ENCODE data around the gene SPOCK3.
"Not testable (repeated sequence)": the region's sequence is repeated elsewhere in the genome, so short reads cannot be mapped to it uniquely, and the experiment has no call there.

SPOCK3 gene

GRCh38 chr4:166823126-166823525 lies 411.2 kb downstream of the SPOCK3 start:
- no peak for DNase-seq (ENCODE audit: low spot score)

- no peak for DNase-seq (ENCODE audit: low spot score)
These were observed 411.9 kb downstream of the SPOCK3 start for GRCh38 chr4:166822386-166822785.

- peak; percentile 23 for DNase-seq (ENCODE audit: low spot score)
These were observed 417.4 kb downstream of the SPOCK3 start for GRCh38 chr4:166816890-166817289.

GRCh38 chr4:166808380-166808779 lies 425.9 kb downstream of the SPOCK3 start:
- DNase-seq (ENCODE audit: low spot score), result no peak

GRCh38 chr4:166802346-166802745 lies 431.9 kb downstream of the SPOCK3 start:
- DNase-seq (ENCODE audit: low spot score), result no peak

GRCh38 chr4:166798126-166798525 lies 436.2 kb downstream of the SPOCK3 start:
- DNase-seq (ENCODE audit: low spot score), result no peak

- no peak for DNase-seq (ENCODE audit: low spot score)
These were observed 456.5 kb downstream of the SPOCK3 start for GRCh38 chr4:166777760-166778159.

- DNase-seq (ENCODE audit: low spot score), result no peak
These were observed 471.3 kb downstream of the SPOCK3 start for GRCh38 chr4:166763018-166763417.

GRCh38 chr4:166741742-166742141 lies 492.6 kb downstream of the SPOCK3 start:
- no peak for DNase-seq (ENCODE audit: low spot score)

- DNase-seq (ENCODE audit: low spot score), result not testable (repeated sequence)
These were observed 495.1 kb downstream of the SPOCK3 start for GRCh38 chr4:166739215-166739614.

- DNase-seq (ENCODE audit: low spot score), result no peak
These were observed 496.9 kb downstream of the SPOCK3 start for GRCh38 chr4:166737430-166737829.

- no peak for DNase-seq (ENCODE audit: low spot score)
These were observed 498.7 kb downstream of the SPOCK3 start for GRCh38 chr4:166735553-166735952.

GRCh38 chr4:166734797-166735196 lies 499.5 kb downstream of the SPOCK3 start:
- DNase-seq (ENCODE audit: low spot score), result no peak

GRCh38 chr4:166733686-166734085 lies 500.6 kb downstream of the SPOCK3 start:
- DNase-seq (ENCODE audit: low spot score), result no peak

GRCh38 chr4:166726832-166727231 lies 507.5 kb downstream of the SPOCK3 start:
- no peak for DNase-seq (ENCODE audit: low spot score)

GRCh38 chr4:166724369-166724768 lies 509.9 kb downstream of the SPOCK3 start:
- DNase-seq (ENCODE audit: low spot score), result peak; percentile 2

GRCh38 chr4:166723532-166724140 lies 510.7 kb downstream of the SPOCK3 start:
- DNase-seq (ENCODE audit: low spot score), result no peak

- not testable (repeated sequence) for DNase-seq (ENCODE audit: low spot score)
These were observed 518.3 kb downstream of the SPOCK3 start for GRCh38 chr4:166715748-166716713.

GRCh38 chr4:166700592-166700991 lies 533.7 kb downstream of the SPOCK3 start:
- no peak for DNase-seq (ENCODE audit: low spot score)

GRCh38 chr4:166688835-166689234 lies 545.5 kb downstream of the SPOCK3 start:
- no peak for DNase-seq (ENCODE audit: low spot score)

- no peak for DNase-seq (ENCODE audit: low spot score)
These were observed 546.5 kb downstream of the SPOCK3 start for GRCh38 chr4:166687828-166688227.

Data from LoVo (cell line).